ENCODE data around the gene EFCAB7. TPM values are rescaled to one million over a fixed set of nuclear protein-coding genes. Genes with fewer than 3 reads are reported as not detected.

The EFCAB7 gene
- total and polyA plus RNA-seq, 2 of the 4 experiments (the other 2 are of a cell fraction) = 2.3 TPM

GRCh38 chr1:63619558-63619957 lies 96.2 kb downstream of the EFCAB7 start:
- H2BK120ac ChIP-seq (ENCODE audit: low read depth, low read length) = no peak overlapping the region
- H3K4me2 ChIP-seq (ENCODE audit: low read depth, low read length) = no peak overlapping the region
- H2BK15ac ChIP-seq (ENCODE audit: low read depth, low read length) = no peak overlapping the region
- H3K4me3 ChIP-seq (ENCODE audit: insufficient read depth, low read depth, low read length) = no peak overlapping the region
- H2BK20ac ChIP-seq (ENCODE audit: low read depth, low read length) = no peak overlapping the region
- no peak overlapping the region for H3K14ac ChIP-seq (replicated peaks; ENCODE audit: low read depth, low read length)
- ATAC-seq (ENCODE audit: low read depth) (no peak), DNase-seq (no peak)
- H3K9ac ChIP-seq (ENCODE audit: low read depth, low read length) = no peak overlapping the region
- H4K8ac ChIP-seq (ENCODE audit: low read depth in 2 of 2, low read length in 2 of 2) = no peak overlapping the region
- no peaks in the 10 kb centered on the region for H3K9me3 ChIP-seq (ENCODE audit: control insufficient read depth, insufficient read depth, low read length)
- H4K5ac ChIP-seq (ENCODE audit: low read depth, low read length) = no peak overlapping the region
- no peaks in the 10 kb centered on the region for H3K36me3 ChIP-seq (ENCODE audit: control insufficient read depth, insufficient read depth, low read length)
- H2AK9ac ChIP-seq (replicated peaks; ENCODE audit: low read depth, low read length, poor library complexity) = no peak overlapping the region
- TF ChIP-seq MAZ (IDR thresholded peaks at IDR 0.05; ENCODE audit: borderline replicate concordance, low read depth, low read length) (no peak), MAFK (IDR thresholded peaks at IDR 0.05; ENCODE audit: low read depth, low read length) (no peak), NFE2L2 (IDR thresholded peaks at IDR 0.05; ENCODE audit: low read depth, low read length) (no peak), RFX5 (IDR thresholded peaks at IDR 0.05; ENCODE audit: low read depth, low read length) (no peak), POLR2A (IDR thresholded peaks at IDR 0.05; ENCODE audit: low read depth, low read length) (no peak)
- no peak overlapping the region for H2AK5ac ChIP-seq (ENCODE audit: low read depth, low read length)
- dilution Hi-C loops (cut with HindIII; ENCODE audit: low sequenced_read_pairs, unreplicated experiment) = no loop called here
- ChIA-PET POLR2A (ENCODE audit: unreplicated experiment) (no interaction called here), CTCF (no interaction called here)
- H3K18ac ChIP-seq (ENCODE audit: low read depth, low read length) = no peak overlapping the region
- peaks cover 17 to 23% of the 10 kb centered on the region in 2 experiments for H3K79me1 ChIP-seq (ENCODE audit: low read depth in 1 of 2, low read length in 2 of 2)
- 0 out of 2 replicates have a peak, but pooled peaks cover 5% of the 10 kb centered on the region for H3K9me1 ChIP-seq (ENCODE audit: insufficient read depth, low read length)
- in situ Hi-C loops (cut with MboI; ENCODE audit: low sequenced_read_pairs) = loop anchor here (5.0 to 10.0 kb wide), 2 partner anchors 515 to 623 kb away; no protein-coding TSS in a partner anchor
- no peak overlapping the region for H4K91ac ChIP-seq (ENCODE audit: insufficient read depth, low read depth, low read length)
- no peak overlapping the region for H2AFZ ChIP-seq (replicated peaks; ENCODE audit: low read length, poor library complexity)
- H3K4ac ChIP-seq (ENCODE audit: low read depth, low read length) = no peak overlapping the region
- H3K23ac ChIP-seq (ENCODE audit: low read depth, low read length) = no peak overlapping the region; the same call in 1 of the 2 replicates
- BruUV-seq (replicated peaks) = no TSS peak
- no peaks in the 10 kb centered on the region for H3K27me3 ChIP-seq (ENCODE audit: control insufficient read depth, insufficient read depth, low read length)
- H3K27ac ChIP-seq (ENCODE audit: insufficient read depth, low read length) = no peak overlapping the region
- intact Hi-C loops (cut with micrococcal nuclease) = loop anchor here (5.0 kb wide), 2 partner anchors 73 to 543 kb away; no protein-coding TSS in a partner anchor
- peaks cover 8% of the 10 kb centered on the region for H3K4me1 ChIP-seq (ENCODE audit: control insufficient read depth, insufficient read depth, low read length)
- no peak overlapping the region for H3K56ac ChIP-seq (ENCODE audit: extremely low read depth, insufficient read depth, low read length)
- 0 out of 2 replicates have a peak, but pooled peaks cover 4% of the 10 kb centered on the region for H4K20me1 ChIP-seq (ENCODE audit: insufficient read depth, low read length)
- 20% methylated on average over 1 of the region's 4 CpGs; no CpG with 5 or more reads in 1 of the 2 experiments for WGBS, 2 experiments (ENCODE audit: extremely low coverage in 2 of 2, insufficient read length in 1 of 2)
- H2BK5ac ChIP-seq (ENCODE audit: low read depth, low read length, poor library complexity, severe bottlenecking) = no peak overlapping the region

All from IMR-90 (cell line).